ENCODE data around the gene CDC42.

CDC42 gene

GRCh38 chr1:22119626-22120468, 67.3 kb downstream of the CDC42 start:
- no peak overlapping the region for H2BK120ac ChIP-seq (ENCODE audit: low read depth, low read length)
- no peak overlapping the region for H3K4me2 ChIP-seq (ENCODE audit: low read length, poor library complexity, severe bottlenecking)
- H3K4me1 ChIP-seq (ENCODE audit: control insufficient read depth, insufficient read depth, low read depth, low read length): peaks cover 40% of the 10 kb centered on the region
- no peak overlapping the region for H3K18ac ChIP-seq (ENCODE audit: low read depth in 1 of 2, low read length in 2 of 2)
- H3K14ac ChIP-seq (ENCODE audit: low read length in 2 of 2): peak overlapping the region in 1 of 2 experiments; percentile 8
- no peak overlapping the region for H3K9ac ChIP-seq (ENCODE audit: low read length)
- no peaks in the 10 kb centered on the region for H3K9me3 ChIP-seq (ENCODE audit: control insufficient read depth, low read length)
- H3K23ac ChIP-seq (ENCODE audit: low read length in 2 of 2): no peak overlapping the region
- H3K27ac ChIP-seq (ENCODE audit: low read length, poor library complexity, severe bottlenecking): no peak overlapping the region
- no peaks in the 10 kb centered on the region for H3K27me3 ChIP-seq (ENCODE audit: control insufficient read depth in 1 of 2, insufficient read depth in 1 of 2, low read length in 2 of 2)
- H4K91ac ChIP-seq (ENCODE audit: low read length): no peak overlapping the region
- no peak for DNase-seq
- H2AK5ac ChIP-seq (ENCODE audit: low read length, severe bottlenecking): no peak overlapping the region
- peaks cover 36 to 59% of the 10 kb centered on the region in 2 experiments for H3K36me3 ChIP-seq (ENCODE audit: control insufficient read depth in 1 of 2, insufficient read depth in 2 of 2, low read depth in 1 of 2, low read length in 2 of 2)
- H4K8ac ChIP-seq (ENCODE audit: low read length): no peak overlapping the region
- H2BK15ac ChIP-seq (ENCODE audit: low read depth, poor library complexity, severe bottlenecking): no peak overlapping the region
- 98% methylated on average over 43 of the region's 44 CpGs for WGBS
- H3K4me3 ChIP-seq (ENCODE audit: insufficient read depth in 1 of 2, low read depth in 1 of 2, low read length in 2 of 2): no peak overlapping the region
- H3K4ac ChIP-seq (ENCODE audit: low read depth in 1 of 2, low read length in 2 of 2): no peak overlapping the region
- no peak overlapping the region for H2AFZ ChIP-seq (ENCODE audit: low read depth, low read length)
- H3K79me1 ChIP-seq (replicated peaks; ENCODE audit: low read length, poor library complexity, severe bottlenecking): peaks cover 47% of the 10 kb centered on the region
- H2BK12ac ChIP-seq (ENCODE audit: low read length in 2 of 2): no peak overlapping the region
- H2BK5ac ChIP-seq (ENCODE audit: low read depth, low read length, poor library complexity, severe bottlenecking): no peak overlapping the region

GRCh38 chr1:22120469-22120790, 67.9 kb downstream of the CDC42 start:
- peaks cover 47% of the 10 kb centered on the region for H3K79me1 ChIP-seq (replicated peaks; ENCODE audit: low read length, poor library complexity, severe bottlenecking)
- H2BK5ac ChIP-seq (ENCODE audit: low read depth, low read length, poor library complexity, severe bottlenecking): no peak overlapping the region
- peaks cover 34% of the 10 kb centered on the region for H3K4me1 ChIP-seq (ENCODE audit: control insufficient read depth, insufficient read depth, low read depth, low read length)
- no peak overlapping the region for H3K4me3 ChIP-seq (ENCODE audit: insufficient read depth in 1 of 2, low read depth in 1 of 2, low read length in 2 of 2)
- no peak overlapping the region for H3K18ac ChIP-seq (ENCODE audit: low read depth in 1 of 2, low read length in 2 of 2)
- no peak overlapping the region for H3K27ac ChIP-seq (ENCODE audit: low read length, poor library complexity, severe bottlenecking)
- H4K8ac ChIP-seq (ENCODE audit: low read length): no peak overlapping the region
- no peak overlapping the region for H3K23ac ChIP-seq (ENCODE audit: low read length in 2 of 2)
- H3K36me3 ChIP-seq (ENCODE audit: control insufficient read depth in 1 of 2, insufficient read depth in 2 of 2, low read depth in 1 of 2, low read length in 2 of 2): peaks cover 31 to 56% of the 10 kb centered on the region in 2 experiments
- H2BK120ac ChIP-seq (ENCODE audit: low read depth, low read length): no peak overlapping the region
- H3K4ac ChIP-seq (ENCODE audit: low read depth in 1 of 2, low read length in 2 of 2): no peak overlapping the region
- no peak overlapping the region for H2BK15ac ChIP-seq (ENCODE audit: low read depth, poor library complexity, severe bottlenecking)
- no peak overlapping the region for H3K4me2 ChIP-seq (ENCODE audit: low read length, poor library complexity, severe bottlenecking)
- H2AFZ ChIP-seq (ENCODE audit: low read depth, low read length): no peak overlapping the region
- H4K91ac ChIP-seq (ENCODE audit: low read length): no peak overlapping the region
- H3K14ac ChIP-seq (ENCODE audit: low read length in 2 of 2): peak overlapping the region in 1 of 2 experiments; percentile 8
- no peak overlapping the region for H2BK12ac ChIP-seq (ENCODE audit: low read length in 2 of 2)
- 93% methylated on average over 11 of the region's 11 CpGs for WGBS
- H3K9ac ChIP-seq (ENCODE audit: low read length): no peak overlapping the region
- DNase-seq: no peak
- no peaks in the 10 kb centered on the region for H3K27me3 ChIP-seq (ENCODE audit: control insufficient read depth in 1 of 2, insufficient read depth in 1 of 2, low read length in 2 of 2)
- H3K9me3 ChIP-seq (ENCODE audit: control insufficient read depth, low read length): no peaks in the 10 kb centered on the region
- H2AK5ac ChIP-seq (ENCODE audit: low read length, severe bottlenecking): no peak overlapping the region

- no peak overlapping the region for H4K91ac ChIP-seq (ENCODE audit: low read length)
- H3K79me1 ChIP-seq (replicated peaks; ENCODE audit: low read length, poor library complexity, severe bottlenecking): peaks cover 42% of the 10 kb centered on the region
- H3K27ac ChIP-seq (ENCODE audit: low read length, poor library complexity, severe bottlenecking): no peak overlapping the region
- peak overlapping the region; percentile 53 for H4K8ac ChIP-seq (ENCODE audit: low read length)
- no peaks in the 10 kb centered on the region for H3K27me3 ChIP-seq (ENCODE audit: control insufficient read depth in 1 of 2, insufficient read depth in 1 of 2, low read length in 2 of 2)
- no peak overlapping the region for H3K4me2 ChIP-seq (ENCODE audit: low read length, poor library complexity, severe bottlenecking)
- H3K4me3 ChIP-seq (ENCODE audit: insufficient read depth in 1 of 2, low read depth in 1 of 2, low read length in 2 of 2): no peak overlapping the region
- H2BK120ac ChIP-seq (ENCODE audit: low read depth, low read length): no peak overlapping the region
- H3K14ac ChIP-seq (ENCODE audit: low read length in 2 of 2): no peak overlapping the region
- H3K4me1 ChIP-seq (ENCODE audit: control insufficient read depth, insufficient read depth, low read depth, low read length): peaks cover 34% of the 10 kb centered on the region
- H3K9me3 ChIP-seq (ENCODE audit: control insufficient read depth, low read length): no peaks in the 10 kb centered on the region
- H2AK5ac ChIP-seq (ENCODE audit: low read length, severe bottlenecking): no peak overlapping the region
- no peak overlapping the region for H2BK15ac ChIP-seq (ENCODE audit: low read depth, poor library complexity, severe bottlenecking)
- H3K18ac ChIP-seq (ENCODE audit: low read depth in 1 of 2, low read length in 2 of 2): no peak overlapping the region
- DNase-seq: no peak
- H2BK5ac ChIP-seq (ENCODE audit: low read depth, low read length, poor library complexity, severe bottlenecking): no peak overlapping the region
- WGBS: 72% methylated on average over 15 of the region's 15 CpGs
- no peak overlapping the region for H3K9ac ChIP-seq (ENCODE audit: low read length)
- H2AFZ ChIP-seq (ENCODE audit: low read depth, low read length): no peak overlapping the region
- H3K4ac ChIP-seq (ENCODE audit: low read depth in 1 of 2, low read length in 2 of 2): peak overlapping the region in 1 of 2 experiments; percentile 49
- no peak overlapping the region for H3K23ac ChIP-seq (ENCODE audit: low read length in 2 of 2)
- H2BK12ac ChIP-seq (ENCODE audit: low read length in 2 of 2): no peak overlapping the region
- peaks cover 27 to 54% of the 10 kb centered on the region in 2 experiments for H3K36me3 ChIP-seq (ENCODE audit: control insufficient read depth in 1 of 2, insufficient read depth in 2 of 2, low read depth in 1 of 2, low read length in 2 of 2)
Measured at GRCh38 chr1:22121421-22121911, 69.0 kb downstream of the CDC42 start.

- WGBS: 95% methylated on average over 21 of the region's 21 CpGs
- no peak overlapping the region for H3K4me3 ChIP-seq (ENCODE audit: insufficient read depth in 1 of 2, low read depth in 1 of 2, low read length in 2 of 2)
- no peak overlapping the region for H3K23ac ChIP-seq (ENCODE audit: low read length in 2 of 2)
- no peak overlapping the region for H2AFZ ChIP-seq (ENCODE audit: low read depth, low read length)
- no peak overlapping the region for H3K4me2 ChIP-seq (ENCODE audit: low read length, poor library complexity, severe bottlenecking)
- no peaks in the 10 kb centered on the region for H3K27me3 ChIP-seq (ENCODE audit: control insufficient read depth in 1 of 2, insufficient read depth in 1 of 2, low read length in 2 of 2)
- no peak overlapping the region for H2AK5ac ChIP-seq (ENCODE audit: low read length, severe bottlenecking)
- H2BK5ac ChIP-seq (ENCODE audit: low read depth, low read length, poor library complexity, severe bottlenecking): no peak overlapping the region
- H4K8ac ChIP-seq (ENCODE audit: low read length): no peak overlapping the region
- H3K9ac ChIP-seq (ENCODE audit: low read length): no peak overlapping the region
- H3K79me1 ChIP-seq (replicated peaks; ENCODE audit: low read length, poor library complexity, severe bottlenecking): peaks cover 35% of the 10 kb centered on the region
- DNase-seq: no peak
- H3K14ac ChIP-seq (ENCODE audit: low read length in 2 of 2): peak overlapping the region in 1 of 2 experiments; percentile 12
- no peak overlapping the region for H2BK120ac ChIP-seq (ENCODE audit: low read depth, low read length)
- H2BK12ac ChIP-seq (ENCODE audit: low read length in 2 of 2): no peak overlapping the region
- H4K91ac ChIP-seq (ENCODE audit: low read length): no peak overlapping the region
- no peaks in the 10 kb centered on the region for H3K9me3 ChIP-seq (ENCODE audit: control insufficient read depth, low read length)
- peaks cover 27 to 52% of the 10 kb centered on the region in 2 experiments for H3K36me3 ChIP-seq (ENCODE audit: control insufficient read depth in 1 of 2, insufficient read depth in 2 of 2, low read depth in 1 of 2, low read length in 2 of 2)
- H3K27ac ChIP-seq (ENCODE audit: low read length, poor library complexity, severe bottlenecking): no peak overlapping the region
- peak overlapping the region in 1 of 2 experiments; percentile 28 for H3K18ac ChIP-seq (ENCODE audit: low read depth in 1 of 2, low read length in 2 of 2)
- peaks cover 32% of the 10 kb centered on the region for H3K4me1 ChIP-seq (ENCODE audit: control insufficient read depth, insufficient read depth, low read depth, low read length)
- no peak overlapping the region for H3K4ac ChIP-seq (ENCODE audit: low read depth in 1 of 2, low read length in 2 of 2)
- H2BK15ac ChIP-seq (ENCODE audit: low read depth, poor library complexity, severe bottlenecking): no peak overlapping the region
Measured at GRCh38 chr1:22122273-22123070, 70.0 kb downstream of the CDC42 start.

Data from mesenchymal stem cell (in vitro differentiated cells and primary cell).